Activated T-helper 1 cell treated with Interleukin-2 at 50 U/mL for 16 hours (primary cell): ENCODE data around the gene ZDHHC12.

ENCODE experiments used
- DNase-seq: peaks from one replicate; pipeline ENCODE4 v3.0.0-alpha.2; 2020; ENCODE audit warnings: low read depth

Gene ZDHHC12

GRCh38 chr9:128685636-128686489 lies 38.1 kb downstream of the ZDHHC12 start:
- no peak for DNase-seq

- DNase-seq = peak; percentile 58
Observed at GRCh38 chr9:128684325-128685199, 39.4 kb downstream of the ZDHHC12 start.

GRCh38 chr9:128684065-128684324 lies 39.9 kb downstream of the ZDHHC12 start:
- no peak for DNase-seq

GRCh38 chr9:128683340-128684064 lies 40.4 kb downstream of the ZDHHC12 start:
- no peak for DNase-seq

GRCh38 chr9:128677794-128678193 lies 46.1 kb downstream of the ZDHHC12 start:
- no peak for DNase-seq

- no peak for DNase-seq
Observed at GRCh38 chr9:128675382-128675781, 48.5 kb downstream of the ZDHHC12 start.
